Diencephalon (tissue), 1 donor: ENCODE results near the gene FUT4. TPM values are rescaled to one million over a fixed set of nuclear protein-coding genes. Genes with fewer than 3 reads are reported as not detected.

Experiments
- total RNA-seq: library from RNA; depleted of rRNA; stranded (reverse); fragments of >200 nt; gene quantifications from one replicate; pipeline ENCODE4 v1.2.3, GENCODE V29; 2014

The FUT4 gene
- 6.9 TPM for total RNA-seq

DNA sequence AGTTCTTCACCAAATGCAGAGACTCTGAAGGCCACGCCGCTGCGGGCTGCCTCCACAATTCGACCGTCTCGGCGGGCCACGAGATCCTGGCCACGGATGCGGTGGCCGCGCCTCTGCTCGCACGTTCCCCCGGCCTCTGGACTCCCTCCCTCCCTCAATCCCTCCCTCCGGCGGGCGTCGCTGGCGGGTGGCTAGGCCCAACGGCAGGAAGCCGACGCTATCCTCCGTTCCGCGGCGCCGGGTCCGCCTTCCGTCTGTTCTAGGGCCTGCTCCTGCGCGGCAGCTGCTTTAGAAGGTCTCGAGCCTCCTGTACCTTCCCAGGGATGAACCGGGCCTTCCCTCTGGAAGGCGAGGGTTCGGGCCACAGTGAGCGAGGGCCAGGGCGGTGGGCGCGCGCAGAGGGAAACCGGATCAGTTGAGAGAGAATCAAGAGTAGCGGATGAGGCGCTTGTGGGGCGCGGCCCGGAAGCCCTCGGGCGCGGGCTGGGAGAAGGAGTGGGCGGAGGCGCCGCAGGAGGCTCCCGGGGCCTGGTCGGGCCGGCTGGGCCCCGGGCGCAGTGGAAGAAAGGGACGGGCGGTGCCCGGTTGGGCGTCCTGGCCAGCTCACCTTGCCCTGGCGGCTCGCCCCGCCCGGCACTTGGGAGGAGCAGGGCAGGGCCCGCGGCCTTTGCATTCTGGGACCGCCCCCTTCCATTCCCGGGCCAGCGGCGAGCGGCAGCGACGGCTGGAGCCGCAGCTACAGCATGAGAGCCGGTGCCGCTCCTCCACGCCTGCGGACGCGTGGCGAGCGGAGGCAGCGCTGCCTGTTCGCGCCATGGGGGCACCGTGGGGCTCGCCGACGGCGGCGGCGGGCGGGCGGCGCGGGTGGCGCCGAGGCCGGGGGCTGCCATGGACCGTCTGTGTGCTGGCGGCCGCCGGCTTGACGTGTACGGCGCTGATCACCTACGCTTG lies at the start of gene FUT4:
Gene FUT4 (plus strand): TSS at position 227 of the 951 bp plus-strand sequence. CDS start 213 bp downstream, at position 440.

DNA sequence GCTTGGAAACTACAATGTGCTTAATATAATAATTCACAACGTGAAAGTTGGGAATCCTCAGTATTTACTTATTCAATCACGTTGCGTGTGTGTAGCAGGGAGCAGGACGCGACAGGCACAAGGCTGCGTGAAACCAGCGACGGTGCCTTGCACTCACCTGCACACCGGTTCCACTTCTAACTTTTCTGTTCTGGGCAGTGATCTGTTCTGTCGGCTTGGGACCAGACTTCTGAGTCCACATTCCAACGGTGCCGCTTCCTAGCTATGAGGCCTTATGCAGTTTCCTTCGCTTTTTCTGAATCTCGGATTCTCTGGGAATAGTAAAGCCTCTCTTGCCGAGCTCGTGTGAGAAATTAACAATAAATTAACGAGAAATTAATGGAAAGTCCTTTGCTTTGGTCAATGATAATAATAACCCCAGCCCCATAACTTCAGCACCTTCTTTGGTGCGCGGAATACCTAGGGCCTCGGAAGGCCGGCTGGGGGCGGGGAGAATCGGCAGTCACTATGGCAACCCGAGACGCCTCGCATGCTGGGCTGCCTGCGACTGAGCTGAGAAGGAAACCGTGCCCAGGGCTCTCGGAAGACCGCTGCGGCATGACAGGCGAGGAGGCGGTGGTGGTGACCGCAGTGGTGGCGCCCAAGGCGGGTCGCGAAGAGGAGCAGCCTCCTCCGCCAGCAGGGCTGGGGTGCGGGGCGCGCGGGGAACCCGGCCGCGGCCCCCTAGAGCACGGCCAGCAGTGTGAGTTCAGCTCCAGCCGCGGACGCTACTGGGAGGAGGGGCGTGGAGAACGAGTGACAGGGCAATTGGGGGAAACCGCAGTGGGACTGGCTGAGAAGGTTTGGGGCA lies 31.6 kb upstream of the FUT4 start, which contains the start of gene C11orf97:
Gene C11orf97 (plus strand): TSS at position 530 of the 850 bp plus-strand sequence. CDS start 68 bp downstream, at position 598.

DNA sequence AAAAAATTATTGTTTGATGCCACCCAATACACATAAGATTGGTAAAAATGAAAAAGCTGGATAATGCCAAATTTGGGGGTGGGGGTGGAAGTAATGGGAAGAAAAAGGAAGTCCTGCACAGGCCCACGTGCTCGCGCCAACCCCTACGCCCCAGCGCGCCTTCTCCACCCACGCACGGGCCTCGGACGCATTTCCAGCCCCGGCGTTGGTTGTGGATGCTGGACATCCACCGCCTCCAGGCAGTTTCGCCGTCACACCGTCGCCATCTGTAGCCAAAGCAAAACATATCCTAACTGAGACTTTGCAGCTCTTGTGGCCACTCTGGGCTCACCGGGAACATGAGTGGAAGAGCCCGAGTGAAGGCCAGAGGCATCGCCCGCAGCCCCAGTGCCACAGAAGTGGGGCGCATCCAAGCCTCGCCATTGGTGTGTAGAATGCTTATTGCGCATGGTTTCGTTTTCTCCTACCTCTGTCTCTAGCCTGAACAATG lies 23.5 kb downstream of the FUT4 start, which contains the start of gene PIWIL4:
Gene PIWIL4 (plus strand): TSS at position 188 of the 490 bp plus-strand sequence. CDS start 151 bp downstream, at position 339.

Other genes starting within 250 kb of the FUT4 start
- gene IZUMO1R, start 239.3 kb upstream of the FUT4 start, total RNA-seq = not detected
- 4.4 TPM for gene GPR83, start 142.5 kb upstream of the FUT4 start, total RNA-seq
- gene MRE11, start 50.1 kb upstream of the FUT4 start, total RNA-seq = 15.2 TPM
- gene ANKRD49, start 49.9 kb upstream of the FUT4 start, total RNA-seq = 18.0 TPM
- 2.5 TPM for gene C11orf97, start 31.5 kb upstream of the FUT4 start, total RNA-seq
- gene PIWIL4, start 23.4 kb downstream of the FUT4 start, total RNA-seq = 5.5 TPM
- gene AMOTL1, start 224.4 kb downstream of the FUT4 start, total RNA-seq = 39.0 TPM